NOMO-1 treated with DMSO at 0.1 percent for 48 hours (cell line): ENCODE measurements around the gene MSH5.

Source experiments
- DNase-seq: peaks from one replicate; lab custom pipeline; 2025; ENCODE audit not compliant: unreplicated experiment; lab: John Stamatoyannopoulos, UW

MSH5 gene

DNA sequence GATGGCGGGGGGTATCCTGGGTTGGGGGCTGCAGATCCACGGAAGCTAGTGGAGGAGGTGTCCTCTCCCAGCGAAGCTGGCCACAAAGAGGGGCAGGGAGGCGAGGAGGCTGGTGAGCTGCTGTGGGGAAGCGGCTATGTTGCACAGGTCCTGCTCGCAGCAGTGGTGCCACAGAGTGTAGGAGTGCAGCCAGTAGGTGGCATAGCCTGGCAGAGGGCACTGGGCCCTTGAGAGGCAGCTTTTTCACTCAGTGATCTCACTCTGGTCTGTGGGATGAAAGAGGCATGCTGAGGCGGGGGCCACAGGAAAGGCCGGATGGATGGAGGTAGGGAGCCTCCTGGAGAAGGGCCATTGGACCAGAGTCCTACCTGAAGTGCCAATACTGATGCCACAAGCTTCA is 27.5 kb upstream of the MSH5 start:
- no peak for DNase-seq

- no peak for DNase-seq
Observed at GRCh38 chr6:31713465-31713864, 26.3 kb upstream of the MSH5 start.

DNA sequence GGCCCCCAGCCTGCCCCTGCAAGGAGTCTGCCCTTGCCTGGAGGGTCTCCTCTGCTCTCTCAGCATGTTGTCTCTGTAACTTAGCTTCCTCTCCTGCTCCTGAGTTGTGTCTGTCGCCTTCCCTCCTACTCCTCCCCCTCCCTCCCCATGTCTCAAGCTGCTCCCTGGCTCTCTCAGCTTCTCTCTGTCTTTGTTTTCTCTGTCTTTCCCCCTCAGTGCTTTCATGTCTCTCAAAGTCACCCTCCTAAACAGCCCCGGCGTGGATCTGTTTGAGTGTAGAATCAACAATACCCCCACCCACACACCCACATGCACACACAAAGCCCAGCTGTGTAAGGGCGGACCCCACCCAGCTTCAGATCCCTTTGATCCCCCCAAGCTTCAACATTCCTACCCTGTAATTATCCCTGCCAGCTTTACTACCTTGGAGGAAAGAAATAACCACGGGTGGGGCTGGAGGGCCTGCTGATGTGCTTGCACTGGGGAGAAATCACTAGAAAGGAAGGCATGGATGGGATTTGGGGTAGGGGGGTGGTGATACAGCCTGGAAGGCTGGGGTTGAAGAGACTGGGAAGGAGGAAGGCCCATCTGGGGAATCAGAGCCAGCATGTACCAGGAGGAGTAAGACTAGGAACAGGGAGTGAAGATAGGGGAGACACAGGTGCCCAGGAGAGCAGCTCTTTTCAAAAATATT is 25.7 kb upstream of the MSH5 start:
- DNase-seq = no peak

GRCh38 chr6:31715022-31715958 is 24.5 kb upstream of the MSH5 start, which contains the start of gene LY6G6D:
Gene LY6G6D (plus strand): TSS chr6:31715348. CDS start chr6:31715356, 8 bp downstream.
- no peak for DNase-seq

DNA sequence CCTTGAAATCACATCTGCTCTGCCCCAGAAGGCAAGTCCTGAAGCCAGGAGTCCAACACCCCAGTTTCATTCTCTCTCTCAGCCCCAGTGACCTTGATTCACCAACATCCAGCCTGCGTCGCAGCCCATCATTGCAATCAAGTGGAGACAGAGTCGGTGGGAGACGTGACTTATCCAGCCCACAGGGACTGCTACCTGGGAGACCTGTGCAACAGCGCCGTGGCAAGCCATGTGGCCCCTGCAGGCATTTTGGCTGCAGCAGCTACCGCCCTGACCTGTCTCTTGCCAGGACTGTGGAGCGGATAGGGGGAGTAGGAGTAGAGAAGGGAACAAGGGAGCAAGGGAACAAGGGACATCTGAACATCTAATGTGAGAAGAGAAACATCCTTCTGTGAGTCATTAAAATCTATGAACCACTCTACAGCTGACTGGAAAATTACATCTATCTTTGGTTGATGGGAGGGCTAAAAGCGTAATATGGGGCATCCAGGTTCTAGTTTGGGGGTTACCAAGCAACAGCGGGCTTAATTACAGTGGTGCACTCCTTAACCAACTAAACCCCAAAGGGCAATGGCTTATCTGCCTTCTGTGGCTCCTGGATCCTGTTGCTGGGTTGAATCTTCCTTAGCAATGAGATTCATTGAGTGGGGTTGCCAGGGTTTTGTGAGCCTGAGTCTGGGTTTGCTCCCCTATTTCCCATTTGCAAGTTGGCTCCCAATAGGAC is 22.1 kb upstream of the MSH5 start:
- no peak for DNase-seq

DNA sequence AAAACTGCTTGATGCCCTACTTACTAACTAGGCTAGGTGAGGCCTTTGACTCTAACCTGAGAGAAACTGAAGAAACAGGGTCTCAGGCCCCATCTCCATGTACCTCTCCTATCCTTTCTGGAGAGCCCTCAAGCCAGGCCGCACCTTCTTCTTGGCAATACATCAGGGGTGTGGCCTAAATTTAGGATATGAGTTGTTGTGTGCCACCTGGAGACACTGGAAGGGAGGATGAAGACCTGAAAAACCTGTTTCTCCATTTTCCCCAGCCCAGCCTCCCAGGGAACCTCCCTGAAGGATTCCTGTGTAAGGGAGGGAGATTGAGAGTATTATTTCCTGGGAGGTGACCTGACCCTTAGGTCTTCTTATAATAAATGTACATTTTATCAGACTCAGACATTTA is 21.5 kb upstream of the MSH5 start:
- no peak for DNase-seq

- no peak for DNase-seq
Observed at GRCh38 chr6:31719001-31719400, 20.8 kb upstream of the MSH5 start.

- no peak for DNase-seq
Observed at GRCh38 chr6:31720196-31720770, 19.5 kb upstream of the MSH5 start.

DNA sequence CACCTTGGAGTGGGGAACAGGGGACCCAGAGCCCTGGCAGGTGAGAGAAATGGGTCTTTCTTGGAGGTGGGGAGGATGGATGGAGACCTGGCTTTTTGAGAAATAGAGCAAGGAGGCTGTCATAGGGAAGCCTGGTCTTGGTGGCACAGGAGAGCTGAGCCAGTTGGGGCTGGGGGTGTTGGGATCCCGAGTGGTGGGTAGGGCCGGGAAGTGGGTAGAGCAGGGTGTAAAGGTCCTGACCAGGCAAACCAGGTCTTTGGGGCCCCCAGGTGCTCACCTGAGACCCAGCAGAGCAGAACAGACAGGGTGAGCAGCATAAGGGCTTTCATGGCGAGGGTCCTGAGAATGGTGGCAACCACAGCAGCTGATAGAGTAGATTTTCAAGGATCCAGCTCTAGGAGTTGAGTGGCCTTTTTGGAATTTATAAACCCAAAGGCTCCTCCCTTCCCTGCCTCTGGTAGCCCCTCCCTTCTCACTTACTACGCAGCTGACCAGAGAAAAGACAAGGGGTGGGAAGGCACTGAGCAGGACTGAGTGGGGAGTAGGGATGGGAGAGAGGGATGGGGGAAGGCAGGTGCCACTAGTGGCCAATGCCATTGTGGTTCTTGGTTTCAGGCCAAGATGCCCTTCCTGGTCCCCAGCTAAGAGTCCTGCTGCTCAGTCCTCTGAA is 18.3 kb upstream of the MSH5 start, which contains the start of gene LY6G6C:
Gene LY6G6C, minus strand, starts transcription at position 396 of the 670 bp plus-strand sequence. Its CDS starts 67 bp downstream, at position 329.
- DNase-seq = no peak

- no peak for DNase-seq
Observed at GRCh38 chr6:31722173-31722572, 17.6 kb upstream of the MSH5 start.

DNA sequence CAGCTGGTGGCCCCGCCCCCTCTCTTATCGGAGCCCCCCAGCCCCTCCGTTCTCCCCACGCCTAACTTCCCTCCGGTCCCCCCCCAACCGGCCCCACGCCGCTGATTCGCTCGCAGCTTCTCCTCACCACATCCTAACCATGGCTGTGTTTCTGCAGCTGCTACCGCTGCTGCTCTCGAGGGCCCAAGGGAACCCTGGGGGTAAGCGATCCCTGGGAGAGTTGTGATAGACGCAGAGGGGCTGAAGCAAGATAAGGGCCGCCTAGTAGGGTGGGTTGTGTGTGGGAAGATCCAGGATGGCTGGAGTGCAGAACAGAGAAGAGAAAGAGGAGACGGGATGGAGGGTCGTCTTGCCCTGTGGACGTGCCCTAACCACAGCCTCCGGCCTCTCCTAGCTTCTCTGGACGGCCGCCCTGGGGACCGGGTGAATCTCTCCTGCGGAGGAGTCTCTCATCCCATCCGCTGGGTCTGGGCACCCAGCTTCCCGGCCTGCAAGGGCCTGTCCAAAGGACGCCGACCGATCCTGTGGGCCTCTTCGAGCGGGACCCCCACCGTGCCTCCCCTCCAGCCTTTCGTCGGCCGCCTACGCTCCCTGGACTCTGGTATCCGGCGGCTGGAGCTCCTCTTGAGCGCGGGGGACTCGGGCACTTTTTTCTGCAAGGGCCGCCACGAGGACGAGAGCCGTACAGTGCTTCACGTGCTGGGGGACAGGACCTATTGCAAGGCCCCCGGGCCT is 16.4 kb upstream of the MSH5 start, which contains the start of gene MPIG6B:
Gene MPIG6B, plus strand, starts transcription at position 129 of the 735 bp plus-strand sequence. Its CDS starts 11 bp downstream, at position 140.
- no peak for DNase-seq

GRCh38 chr6:31723980-31724691 is 15.7 kb upstream of the MSH5 start:
- no peak for DNase-seq

- DNase-seq = no peak
Observed at GRCh38 chr6:31725502-31726350, 14.1 kb upstream of the MSH5 start.

GRCh38 chr6:31727034-31727716 is 12.6 kb upstream of the MSH5 start:
- DNase-seq = peak; percentile 94

DNA sequence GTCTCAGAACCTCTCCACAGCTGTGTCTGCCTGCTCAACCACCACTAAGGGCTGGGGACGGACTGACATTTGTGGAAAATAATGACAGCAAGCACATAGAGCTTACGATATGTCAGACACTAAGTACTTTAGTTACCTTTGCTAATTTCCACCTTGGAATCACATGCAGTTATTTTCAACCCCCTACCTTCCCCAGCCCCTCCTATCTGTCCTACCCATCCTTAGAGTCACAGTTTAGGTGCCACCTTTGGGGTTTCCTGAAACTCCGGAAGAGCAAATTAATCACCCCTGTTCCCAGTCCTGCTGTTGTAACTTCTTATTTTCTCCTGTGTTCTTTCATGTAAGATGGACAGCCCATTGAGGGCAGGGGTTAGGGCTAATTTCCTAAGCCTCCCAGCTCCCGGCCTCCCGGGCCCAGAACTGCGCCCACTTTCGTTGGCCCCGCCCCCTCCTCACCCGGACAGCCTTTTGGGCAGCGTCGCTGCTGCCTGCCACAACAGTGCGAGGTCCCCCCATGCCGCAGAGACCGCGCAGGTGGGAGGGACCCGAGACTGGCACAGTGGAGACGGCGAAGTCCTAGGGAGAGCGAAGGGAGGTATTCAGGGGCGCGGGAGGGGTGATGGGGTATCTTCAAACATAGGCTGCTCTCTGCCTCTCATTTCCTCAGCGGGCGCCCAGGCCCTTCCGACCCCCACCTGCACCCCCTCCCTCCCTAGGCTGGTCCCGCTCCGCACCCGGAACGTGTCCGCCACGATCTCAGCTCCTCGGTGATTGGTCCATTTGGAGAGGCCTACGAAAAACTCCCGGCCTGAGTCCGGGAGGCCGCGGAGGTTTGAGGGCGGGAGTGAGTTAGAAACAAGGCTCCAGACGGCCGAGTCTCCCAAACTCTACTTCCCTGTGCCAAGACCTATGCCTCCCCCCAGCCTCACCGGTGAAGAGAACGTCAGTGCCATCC is 11.8 kb upstream of the MSH5 start:
- no peak for DNase-seq

DNA sequence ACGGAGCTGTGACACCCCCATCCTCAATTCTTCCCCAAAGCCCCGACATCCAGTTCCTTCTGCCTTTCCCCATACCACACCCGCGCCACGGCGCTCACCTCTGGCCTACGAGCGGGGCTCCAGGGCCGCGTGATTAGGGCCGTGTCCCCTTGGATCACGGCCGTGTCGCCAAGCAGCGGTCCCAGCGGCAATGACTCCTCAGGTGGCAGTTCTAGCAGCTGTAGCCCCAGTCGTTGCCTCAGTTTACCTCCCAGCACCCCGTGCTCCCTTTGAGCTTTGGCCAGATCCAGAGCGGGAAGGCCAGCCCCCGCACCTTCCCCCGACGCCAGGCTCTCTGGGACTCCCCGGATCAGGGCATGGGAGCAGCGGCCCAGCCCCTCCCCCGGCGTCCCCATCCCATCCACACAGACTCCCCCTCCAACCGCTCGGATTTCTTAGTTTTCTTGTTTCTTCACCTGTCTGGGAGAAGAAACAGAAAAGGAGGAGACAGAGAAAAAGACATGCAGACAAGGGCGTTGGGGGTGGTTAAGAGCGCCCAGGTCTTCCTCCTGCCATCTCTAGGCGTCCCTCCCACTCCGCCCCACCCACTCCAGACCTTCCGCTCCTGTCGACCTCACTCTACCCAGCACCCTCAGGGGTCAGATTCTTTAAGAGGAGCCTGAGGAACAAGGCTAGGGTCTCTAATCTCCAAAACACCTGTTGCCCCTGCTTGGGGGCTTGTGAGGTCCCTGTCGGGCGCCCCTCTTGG is 10.9 kb upstream of the MSH5 start, which contains the start of gene DDAH2:
Gene DDAH2, minus strand, starts transcription at position 533 of the 748 bp plus-strand sequence. Its CDS starts 138 bp downstream, at position 395.
- DNase-seq = no peak
